Measurements from ENCODE around the gene GOLGB1.

The GOLGB1 gene

GRCh38 chr3:121681792-121682191 is 67.7 kb downstream of the GOLGB1 start:
- DNase-seq (ENCODE audit: low spot score) = no peak

GRCh38 chr3:121677141-121677540 is 72.4 kb downstream of the GOLGB1 start:
- no peak for DNase-seq (ENCODE audit: low spot score)

DNA sequence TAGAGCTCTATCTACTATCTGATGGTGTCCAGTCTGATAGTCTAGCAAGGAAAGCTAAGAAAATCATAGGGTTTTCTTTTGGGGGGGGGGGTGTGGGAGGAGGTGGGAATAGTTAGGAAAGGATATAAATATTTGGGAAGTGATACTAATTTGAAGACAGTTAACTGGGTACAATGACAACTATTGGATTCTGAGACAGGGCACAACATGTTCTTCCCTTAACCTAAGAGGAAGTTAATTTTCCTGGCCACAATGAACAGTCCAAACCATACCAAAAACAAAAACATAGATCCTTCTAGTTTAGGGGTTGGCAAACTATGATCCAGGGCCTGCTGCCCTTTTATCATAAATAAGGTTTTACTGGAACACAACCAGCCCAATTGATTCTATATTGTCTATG is 78.9 kb downstream of the GOLGB1 start:
- DNase-seq (ENCODE audit: low spot score) = no peak

GRCh38 chr3:121667333-121667732 is 82.2 kb downstream of the GOLGB1 start:
- DNase-seq (ENCODE audit: low spot score) = no peak

GRCh38 chr3:121665488-121665887 is 84.1 kb downstream of the GOLGB1 start:
- DNase-seq (ENCODE audit: low spot score) = no peak

DNA sequence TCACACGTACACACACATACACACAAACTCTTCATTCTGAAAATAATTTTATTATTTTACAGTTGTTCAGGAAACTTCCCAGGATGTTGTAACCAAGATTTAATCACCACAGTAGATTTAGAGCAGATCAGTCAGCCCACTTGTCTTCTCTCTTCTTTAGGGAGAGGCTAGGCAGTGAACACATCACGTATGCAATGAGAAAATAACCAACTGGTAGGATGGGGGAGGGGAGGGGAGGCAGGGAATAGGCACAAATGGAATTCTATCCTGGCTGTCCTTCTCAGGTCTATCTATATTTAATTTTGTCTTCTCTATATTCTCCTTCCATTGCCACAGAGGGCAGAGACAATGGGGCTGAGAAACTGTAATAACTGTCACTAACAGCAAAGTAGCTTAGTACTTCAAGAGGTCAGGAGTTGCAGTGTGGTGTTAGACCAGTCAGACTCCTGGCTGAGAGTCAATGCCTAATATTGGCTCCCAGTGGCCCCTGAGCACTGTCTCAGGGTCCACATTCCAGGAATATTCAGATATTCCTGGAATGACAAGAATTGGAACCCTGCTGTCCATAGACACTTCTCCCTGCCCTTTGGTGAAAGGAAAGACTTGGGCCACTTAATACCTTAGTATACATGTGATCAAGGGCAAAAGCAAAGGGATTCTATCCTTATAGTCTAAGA is 86.2 kb downstream of the GOLGB1 start:
- no peak for DNase-seq (ENCODE audit: low spot score)

- no peak for DNase-seq (ENCODE audit: low spot score)
These were observed 86.8 kb downstream of the GOLGB1 start for GRCh38 chr3:121662742-121663141.

- DNase-seq (ENCODE audit: low spot score) = no peak
These were observed 88.2 kb downstream of the GOLGB1 start for GRCh38 chr3:121661376-121661775.

DNA sequence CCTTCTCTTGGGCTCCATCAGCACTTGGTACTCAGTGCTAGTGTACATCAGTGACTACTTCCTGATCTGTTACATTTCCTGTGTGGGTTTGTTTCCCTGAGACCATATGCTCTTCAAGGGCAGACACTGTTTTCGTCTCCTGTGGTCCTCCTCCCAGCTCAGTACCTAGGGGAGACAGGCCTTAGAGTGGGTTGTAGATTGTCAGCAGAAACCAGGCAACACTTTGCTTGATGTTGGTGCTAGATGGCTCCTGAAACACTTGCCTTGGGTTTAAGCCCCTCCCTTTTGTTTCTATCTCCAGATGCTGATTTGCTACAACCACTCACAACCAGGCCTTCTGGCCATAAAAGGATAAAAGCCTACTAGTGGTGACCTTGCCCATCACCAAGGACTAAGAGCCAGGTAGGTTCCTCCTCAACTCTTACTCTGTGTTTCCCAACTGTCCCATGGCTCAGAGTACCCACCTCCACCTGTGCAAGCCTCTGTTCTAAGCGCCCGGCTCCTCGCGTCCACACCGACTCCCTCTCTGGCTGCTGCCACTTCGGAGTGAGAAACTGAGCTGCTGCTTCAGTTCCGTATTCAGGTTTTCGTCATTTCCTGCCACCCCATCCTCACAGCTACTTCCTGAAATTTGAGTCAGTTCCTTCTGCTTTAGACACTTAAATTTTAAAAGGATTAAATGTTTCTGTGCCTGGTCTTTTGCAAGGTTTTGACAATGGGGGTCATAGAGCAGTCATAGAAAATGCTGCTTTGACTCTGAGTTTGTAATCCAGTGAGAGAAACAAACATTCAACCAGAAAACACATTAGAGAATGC is 89.0 kb downstream of the GOLGB1 start, which contains the start of gene HCLS1:
HCLS1 (minus strand) TSS at position 548 of the 816 bp plus-strand sequence. CDS start 2,556 bp downstream, outside the sequence.
- peak; percentile 86 for DNase-seq (ENCODE audit: low spot score)

DNA sequence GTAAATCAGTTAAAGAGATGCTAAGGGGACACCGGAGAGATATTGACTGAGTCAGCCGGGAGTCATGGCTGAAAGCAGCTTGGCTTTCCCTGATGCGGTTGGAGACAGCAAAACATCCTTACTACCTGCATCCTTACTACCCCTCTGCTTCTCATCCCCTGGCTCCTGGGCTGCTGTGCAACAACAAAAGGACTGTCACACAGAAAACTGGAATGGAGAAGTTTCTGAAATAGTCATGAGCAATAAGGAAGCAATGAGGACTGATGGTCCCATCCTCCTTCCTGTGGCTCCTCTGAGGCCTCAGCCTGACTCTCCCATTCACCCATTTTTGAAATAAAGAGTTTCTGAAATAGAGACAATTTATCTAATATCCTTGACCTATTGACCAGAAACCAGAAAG is 90.0 kb downstream of the GOLGB1 start:
- no peak for DNase-seq (ENCODE audit: low spot score)

GRCh38 chr3:121658716-121659435 is 90.7 kb downstream of the GOLGB1 start:
- DNase-seq (ENCODE audit: low spot score) = no peak

- DNase-seq (ENCODE audit: low spot score) = no peak
These were observed 94.8 kb downstream of the GOLGB1 start for GRCh38 chr3:121654493-121655385.

DNA sequence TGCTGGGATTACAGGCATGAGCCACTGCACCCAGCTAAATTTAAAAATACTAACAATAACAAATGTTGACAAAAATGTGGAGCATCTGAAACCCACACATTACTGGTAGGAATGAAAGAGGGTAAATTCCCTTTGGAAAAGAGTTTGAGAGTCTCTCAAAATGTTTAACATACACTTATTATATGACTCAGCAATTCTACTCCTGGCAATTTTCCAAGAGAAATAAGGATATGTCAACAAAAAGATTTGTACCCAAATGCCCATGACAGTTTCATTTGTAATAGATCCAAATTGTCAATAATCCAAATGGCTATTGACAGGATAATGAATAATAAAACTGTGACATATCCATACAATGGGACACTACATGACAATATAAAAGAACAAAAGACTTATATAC is 97.9 kb downstream of the GOLGB1 start:
- peak; percentile 23 for DNase-seq (ENCODE audit: low spot score)

- no peak for DNase-seq (ENCODE audit: low spot score)
These were observed 99.9 kb downstream of the GOLGB1 start for GRCh38 chr3:121649645-121650044.

DNA sequence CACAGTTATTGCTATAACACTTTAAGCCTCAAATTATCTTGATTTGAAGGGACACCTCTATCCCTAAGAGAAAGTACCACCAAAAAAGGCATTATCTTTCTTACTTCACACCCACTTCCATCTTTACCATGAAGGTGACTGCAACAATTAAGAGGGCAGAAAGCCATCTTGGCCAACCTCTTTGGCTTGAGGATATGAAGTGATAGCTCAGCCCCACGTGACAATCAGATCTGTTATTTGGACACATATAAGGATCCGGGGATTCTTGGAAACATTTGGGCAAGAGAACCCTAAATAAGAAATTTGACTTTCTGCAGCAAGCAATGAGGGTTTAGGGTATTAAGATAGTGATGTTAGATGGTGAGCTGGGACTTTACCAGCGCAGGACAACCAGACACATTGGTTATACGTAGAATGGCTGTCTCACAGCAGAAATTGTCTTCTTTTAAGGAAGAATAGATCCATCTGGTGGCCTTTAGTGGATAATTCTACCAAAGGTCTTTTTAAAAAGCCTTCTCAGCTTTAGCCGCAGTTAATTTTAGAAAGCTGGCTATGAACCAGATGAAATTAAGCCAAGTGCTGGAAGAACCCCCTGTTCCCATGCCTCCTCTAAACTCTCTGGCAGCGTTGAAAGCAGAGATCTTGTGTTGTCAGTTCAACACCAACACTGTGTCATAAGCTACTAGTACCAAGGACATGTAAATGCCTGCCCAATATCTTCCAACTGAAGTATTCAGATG is 101.2 kb downstream of the GOLGB1 start:
- no peak for DNase-seq (ENCODE audit: low spot score)

DNA sequence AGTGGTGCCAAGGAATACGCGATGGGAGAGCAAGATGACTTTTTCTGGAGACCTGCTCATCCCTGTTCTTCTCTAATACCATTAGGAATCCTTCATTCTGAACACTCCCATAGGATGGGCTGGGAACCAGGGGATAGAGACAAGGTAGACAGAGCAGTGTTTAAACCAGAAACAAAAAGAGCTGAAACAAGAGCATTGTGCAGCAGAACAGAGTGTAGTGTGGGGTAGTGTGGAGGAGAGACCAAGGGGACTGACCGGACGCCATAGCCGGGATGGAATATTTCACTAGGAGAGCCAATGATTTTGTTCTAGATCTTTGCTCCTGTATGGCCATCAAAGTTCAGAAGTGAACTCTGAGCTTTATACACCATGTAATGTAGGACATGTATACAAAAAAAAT is 104.5 kb downstream of the GOLGB1 start:
- no peak for DNase-seq (ENCODE audit: low spot score)

GRCh38 chr3:121642601-121643314 is 106.8 kb downstream of the GOLGB1 start:
- DNase-seq (ENCODE audit: low spot score) = no peak

DNA sequence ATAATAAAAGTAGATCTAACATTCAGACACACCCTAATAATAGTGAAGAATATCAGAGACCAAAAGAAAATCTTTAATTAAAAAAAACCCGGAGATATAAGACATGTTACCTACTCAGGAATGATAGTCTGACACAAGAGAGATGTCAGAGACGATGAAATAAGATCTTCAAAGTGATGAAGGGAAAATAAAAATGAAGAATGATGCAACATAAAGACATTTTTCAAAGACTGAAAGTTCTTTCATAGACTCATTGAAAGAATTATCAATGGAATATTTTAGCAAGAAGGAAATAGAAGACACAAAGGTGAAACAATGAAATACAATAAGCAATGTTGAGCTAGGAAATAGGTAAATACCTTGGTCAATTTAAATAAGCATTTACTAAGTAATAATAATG is 108.4 kb downstream of the GOLGB1 start:
- no peak for DNase-seq (ENCODE audit: low spot score)

DNA sequence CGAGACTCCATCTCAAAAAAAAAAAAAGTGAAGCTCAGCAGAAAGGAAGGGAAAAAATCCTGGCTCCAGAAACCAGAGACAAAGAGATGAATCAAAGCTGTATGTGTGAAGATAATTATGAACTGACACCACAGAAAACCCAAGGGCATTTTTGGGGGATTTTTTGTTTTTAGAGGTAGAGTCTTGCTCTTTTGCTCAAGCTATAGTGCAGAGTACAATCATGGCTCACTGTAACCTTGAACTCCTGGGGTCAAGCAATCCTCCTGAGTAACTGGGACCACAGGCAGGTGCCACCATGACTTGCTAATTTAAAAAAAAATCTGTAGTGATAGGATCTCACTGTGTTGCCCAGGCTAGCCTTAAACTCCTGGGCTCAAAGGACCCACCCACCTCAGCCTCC is 111.6 kb downstream of the GOLGB1 start:
- no peak for DNase-seq (ENCODE audit: low spot score)

DNA sequence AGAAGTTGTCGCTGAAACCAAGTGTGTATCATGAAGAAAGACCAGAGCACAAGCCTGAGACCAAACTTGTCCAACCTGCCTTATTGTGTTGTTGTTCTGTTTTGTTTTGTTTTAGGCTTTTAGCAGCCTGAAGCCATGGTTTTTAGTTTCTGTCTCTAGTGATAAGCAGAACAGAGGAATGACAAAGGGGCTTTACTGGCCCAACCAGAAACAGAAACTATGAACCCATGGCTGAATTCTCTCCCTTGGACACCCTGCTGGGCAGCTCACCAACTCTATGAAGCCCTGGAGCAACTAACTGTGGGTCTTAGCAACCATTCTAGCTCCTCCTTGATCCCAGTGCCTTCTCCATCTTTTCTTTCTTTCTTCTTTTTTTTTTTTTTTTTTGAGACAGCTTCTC is 119.2 kb downstream of the GOLGB1 start:
- DNase-seq (ENCODE audit: low spot score) = no peak

Data from kidney capillary endothelial cell (primary cell).